ENCODE data around the gene EMD.

DNA sequence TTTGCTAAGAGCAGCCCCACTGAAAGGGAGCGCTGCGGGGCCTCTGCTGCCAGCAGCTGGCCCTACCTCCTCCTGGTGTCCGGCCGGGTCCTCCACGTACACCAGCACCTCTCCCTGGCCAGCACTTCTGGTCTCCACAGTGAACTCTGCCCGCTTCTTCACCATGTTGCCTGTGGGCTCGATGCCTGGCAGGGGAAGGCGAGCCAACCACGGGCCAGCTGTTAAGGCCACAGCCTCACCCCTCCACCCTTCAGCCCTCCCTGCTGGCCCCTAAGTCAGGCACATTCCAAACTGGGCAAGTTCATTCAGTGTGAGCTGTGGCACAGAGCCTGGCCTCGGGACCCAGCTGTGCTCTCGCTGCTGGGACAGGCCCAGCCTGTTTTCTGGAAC, 12.4 kb upstream of the EMD start:
- TF ChIP-seq, protein P1, sequence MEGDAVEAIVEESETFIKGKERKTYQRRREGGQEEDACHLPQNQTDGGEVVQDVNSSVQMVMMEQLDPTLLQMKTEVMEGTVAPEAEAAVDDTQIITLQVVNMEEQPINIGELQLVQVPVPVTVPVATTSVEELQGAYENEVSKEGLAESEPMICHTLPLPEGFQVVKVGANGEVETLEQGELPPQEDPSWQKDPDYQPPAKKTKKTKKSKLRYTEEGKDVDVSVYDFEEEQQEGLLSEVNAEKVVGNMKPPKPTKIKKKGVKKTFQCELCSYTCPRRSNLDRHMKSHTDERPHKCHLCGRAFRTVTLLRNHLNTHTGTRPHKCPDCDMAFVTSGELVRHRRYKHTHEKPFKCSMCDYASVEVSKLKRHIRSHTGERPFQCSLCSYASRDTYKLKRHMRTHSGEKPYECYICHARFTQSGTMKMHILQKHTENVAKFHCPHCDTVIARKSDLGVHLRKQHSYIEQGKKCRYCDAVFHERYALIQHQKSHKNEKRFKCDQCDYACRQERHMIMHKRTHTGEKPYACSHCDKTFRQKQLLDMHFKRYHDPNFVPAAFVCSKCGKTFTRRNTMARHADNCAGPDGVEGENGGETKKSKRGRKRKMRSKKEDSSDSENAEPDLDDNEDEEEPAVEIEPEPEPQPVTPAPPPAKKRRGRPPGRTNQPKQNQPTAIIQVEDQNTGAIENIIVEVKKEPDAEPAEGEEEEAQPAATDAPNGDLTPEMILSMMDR (IDR thresholded peaks at IDR 0.05) = no peak
- TF ChIP-seq EZH2 (IDR thresholded peaks at IDR 0.05; ENCODE audit: borderline replicate concordance, insufficient read depth, low read depth, low read length, poor library complexity, severe bottlenecking) = no peak

Data from B cell (primary cell).